Measurements from ENCODE around the gene MAML2. TPM values are rescaled to one million over a fixed set of nuclear protein-coding genes. Genes with fewer than 3 reads are reported as not detected.
A peak's percentile ranks its signal among the peaks of the same experiment; 100 is the strongest.

MAML2 gene
- polyA plus RNA-seq, 1 of the 3 experiments (the other 2 are of a cell fraction), result 20.1 TPM

- 58% methylated on average over 2 of the region's 2 CpGs for WGBS (ENCODE audit: low lambda C conversion rate)
- H3K9me3 ChIP-seq, result no peaks in the 10 kb centered on the region
- DNase-seq, result no peak
- peaks cover 82% of the 10 kb centered on the region for H3K79me2 ChIP-seq (ENCODE audit: insufficient read depth)
- H3K4me2 ChIP-seq, result peak overlapping the region; percentile 48
- CTCF ChIA-PET, result interaction anchor here (1.5 kb wide), 1 partner anchor 10 kb away, joined by 4 read pairs; no protein-coding TSS in a partner anchor
- peaks cover 36% of the 10 kb centered on the region for H3F3A ChIP-seq (replicated peaks; ENCODE audit: insufficient read depth)
- peaks cover 0 to 40% of the 10 kb centered on the region in 2 experiments for H3K4me1 ChIP-seq (ENCODE audit: control insufficient read depth in 1 of 2, insufficient read depth in 2 of 2, low read depth in 1 of 2, low read length in 1 of 2)
- H3K4me3 ChIP-seq (ENCODE audit: low read depth in 2 of 2, low read length in 1 of 2), result peak overlapping the region in 1 of 2 experiments; percentile 25; a peak in 1 of 4 replicates
- peak overlapping the region; percentile 26; the same call in 1 of the 2 replicates for H2AFZ ChIP-seq (ENCODE audit: low read depth)
- H4K20me1 ChIP-seq (ENCODE audit: insufficient read depth), result no peaks in the 10 kb centered on the region
- H3K9ac ChIP-seq, result peak overlapping the region; percentile 77
- TF ChIP-seq RFX5 (IDR thresholded peaks at IDR 0.05; ENCODE audit: low read length) (no peak), NRF1 (IDR thresholded peaks at IDR 0.05; ENCODE audit: low read depth, low read length) (no peak), CTCF (IDR thresholded peaks at IDR 0.05) (no peak), RXRA (IDR thresholded peaks at IDR 0.05; ENCODE audit: borderline replicate concordance, low read depth) (no peak), TAF1 (IDR thresholded peaks at IDR 0.05; ENCODE audit: borderline replicate concordance, low read depth, low read length) (no peak), POLR2AphosphoS5 (IDR thresholded peaks at IDR 0.05; ENCODE audit: low read depth, low read length) (no peak), CHD2 (IDR thresholded peaks at IDR 0.05; ENCODE audit: low read length, partially characterized antibody) (no peak), FOSL2 (IDR thresholded peaks at IDR 0.05; ENCODE audit: borderline replicate concordance, low read depth) (no peak), EP300 (IDR thresholded peaks at IDR 0.05; ENCODE audit: borderline replicate concordance in 1 of 2, low read depth in 1 of 2, low read length in 1 of 2) (no peak), TEAD4 (IDR thresholded peaks at IDR 0.05; ENCODE audit: borderline replicate concordance, insufficient read depth) (no peak)
- TF ChIP-seq, protein P1, sequence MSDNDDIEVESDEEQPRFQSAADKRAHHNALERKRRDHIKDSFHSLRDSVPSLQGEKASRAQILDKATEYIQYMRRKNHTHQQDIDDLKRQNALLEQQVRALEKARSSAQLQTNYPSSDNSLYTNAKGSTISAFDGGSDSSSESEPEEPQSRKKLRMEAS (IDR thresholded peaks at IDR 0.05; ENCODE audit: low read depth), result no peak
- TF ChIP-seq, protein P2, sequence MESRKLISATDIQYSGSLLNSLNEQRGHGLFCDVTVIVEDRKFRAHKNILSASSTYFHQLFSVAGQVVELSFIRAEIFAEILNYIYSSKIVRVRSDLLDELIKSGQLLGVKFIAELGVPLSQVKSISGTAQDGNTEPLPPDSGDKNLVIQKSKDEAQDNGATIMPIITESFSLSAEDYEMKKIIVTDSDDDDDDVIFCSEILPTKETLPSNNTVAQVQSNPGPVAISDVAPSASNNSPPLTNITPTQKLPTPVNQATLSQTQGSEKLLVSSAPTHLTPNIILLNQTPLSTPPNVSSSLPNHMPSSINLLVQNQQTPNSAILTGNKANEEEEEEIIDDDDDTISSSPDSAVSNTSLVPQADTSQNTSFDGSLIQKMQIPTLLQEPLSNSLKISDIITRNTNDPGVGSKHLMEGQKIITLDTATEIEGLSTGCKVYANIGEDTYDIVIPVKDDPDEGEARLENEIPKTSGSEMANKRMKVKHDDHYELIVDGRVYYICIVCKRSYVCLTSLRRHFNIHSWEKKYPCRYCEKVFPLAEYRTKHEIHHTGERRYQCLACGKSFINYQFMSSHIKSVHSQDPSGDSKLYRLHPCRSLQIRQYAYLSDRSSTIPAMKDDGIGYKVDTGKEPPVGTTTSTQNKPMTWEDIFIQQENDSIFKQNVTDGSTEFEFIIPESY (IDR thresholded peaks at IDR 0.05; ENCODE audit: borderline replicate concordance, low read depth), result no peak
- POLR2A ChIA-PET, result no interaction called here
- H3K9me2 ChIP-seq, result no peaks in the 10 kb centered on the region
- H3K36me3 ChIP-seq (replicated peaks in 1 of 2; ENCODE audit: control insufficient read depth in 1 of 2, insufficient read depth in 2 of 2, low read length in 1 of 2), result peaks cover 0 to 2% of the 10 kb centered on the region in 2 experiments
- H3K27me3 ChIP-seq (ENCODE audit: insufficient read depth), result no peaks in the 10 kb centered on the region
- peak overlapping the region; percentile 89 to 98; a peak in 3 of 4 replicates for H3K27ac ChIP-seq (ENCODE audit: low read depth in 2 of 2, low read length in 1 of 2)
These were observed 113.5 kb downstream of the MAML2 start for GRCh38 chr11:96229354-96229977.

GRCh38 chr11:96228910-96229309 lies 114.1 kb downstream of the MAML2 start:
- peak overlapping the region; percentile 48 for H3K4me2 ChIP-seq
- POLR2A ChIA-PET, result no interaction called here

More at GRCh38 chr11:96228910-96229309, 114.1 kb downstream of the MAML2 start:
- Histone ChIP-seq H3K9me3 (no peaks in the 10 kb centered on the region), H3K4me3 (ENCODE audit: low read depth in 2 of 2, low read length in 1 of 2) (peak overlapping the region in 1 of 2 experiments; percentile 25; a peak in 1 of 4 replicates), H3K4me1 (ENCODE audit: control insufficient read depth in 1 of 2, insufficient read depth in 2 of 2, low read depth in 1 of 2, low read length in 1 of 2) (peaks cover 0 to 40% of the 10 kb centered on the region in 2 experiments), H3K79me2 (ENCODE audit: insufficient read depth) (peaks cover 82% of the 10 kb centered on the region), H3K9ac (peak overlapping the region; percentile 77), H4K20me1 (ENCODE audit: insufficient read depth) (no peaks in the 10 kb centered on the region), H3K36me3 (replicated peaks in 1 of 2; ENCODE audit: control insufficient read depth in 1 of 2, insufficient read depth in 2 of 2, low read length in 1 of 2) (peaks cover 0 to 6% of the 10 kb centered on the region in 2 experiments), H3K9me2 (no peaks in the 10 kb centered on the region), H2AFZ (ENCODE audit: low read depth) (peak overlapping the region; percentile 26; the same call in 1 of the 2 replicates), H3K27me3 (ENCODE audit: insufficient read depth) (no peaks in the 10 kb centered on the region), H3K27ac (ENCODE audit: low read depth in 2 of 2, low read length in 1 of 2) (peak overlapping the region; percentile 89 to 98), H3F3A (replicated peaks; ENCODE audit: insufficient read depth) (peaks cover 36% of the 10 kb centered on the region)
- CTCF ChIA-PET, result no interaction called here
- DNase-seq, result no peak
- TF ChIP-seq, protein P1 (IDR thresholded peaks at IDR 0.05; ENCODE audit: low read depth), result peak; percentile 3; the same call in 1 of the 2 replicates
- 0 out of 2 replicates have a peak, but pooled peaks have one; percentile 9 for TF ChIP-seq RXRA (IDR thresholded peaks at IDR 0.05; ENCODE audit: borderline replicate concordance, low read depth)
- no peak for TF ChIP-seq FOXJ3 (CRISPR knock-in tag; IDR thresholded peaks at IDR 0.05)
- no peak for TF ChIP-seq TEAD4 (IDR thresholded peaks at IDR 0.05; ENCODE audit: borderline replicate concordance, insufficient read depth)
- no peak for TF ChIP-seq EZH2phosphoT487 (IDR thresholded peaks at IDR 0.05; ENCODE audit: borderline replicate concordance, low read depth)
- no peak for TF ChIP-seq USF2 (IDR thresholded peaks at IDR 0.05; ENCODE audit: borderline replicate concordance, low read depth, low read length)
- TF ChIP-seq PBX3 (IDR thresholded peaks at IDR 0.05), result peak; percentile 2

All from SK-N-SH (cell line).